ENCODE measurements around the gene RBFOX2.

RBFOX2 gene

GRCh38 chr22:35862697-35863096 is 165.9 kb downstream of the RBFOX2 start:
- DNase-seq (ENCODE audit: low spot score) = no peak

GRCh38 chr22:35861451-35861850 is 167.2 kb downstream of the RBFOX2 start:
- DNase-seq (ENCODE audit: low spot score) = peak; percentile 36

- peak; percentile 44 for DNase-seq (ENCODE audit: low spot score)
Measured at GRCh38 chr22:35860837-35861236, 167.8 kb downstream of the RBFOX2 start.

- peak; percentile 30 for DNase-seq (ENCODE audit: low spot score)
Measured at GRCh38 chr22:35860087-35860733, 168.4 kb downstream of the RBFOX2 start.

GRCh38 chr22:35854334-35854733 is 174.3 kb downstream of the RBFOX2 start:
- DNase-seq (ENCODE audit: low spot score) = no peak

- no peak for DNase-seq (ENCODE audit: low spot score)
Measured at GRCh38 chr22:35852076-35852475, 176.5 kb downstream of the RBFOX2 start.

GRCh38 chr22:35850831-35851230 is 177.8 kb downstream of the RBFOX2 start:
- no peak for DNase-seq (ENCODE audit: low spot score)

GRCh38 chr22:35846804-35847203 is 181.8 kb downstream of the RBFOX2 start:
- DNase-seq (ENCODE audit: low spot score) = no peak

- no peak for DNase-seq (ENCODE audit: low spot score)
Measured at GRCh38 chr22:35844886-35845285, 183.7 kb downstream of the RBFOX2 start.

- peak; percentile 71 for DNase-seq (ENCODE audit: low spot score)
Measured at GRCh38 chr22:35842954-35843353, 185.7 kb downstream of the RBFOX2 start.

GRCh38 chr22:35842519-35842913 is 186.1 kb downstream of the RBFOX2 start:
- no peak for DNase-seq (ENCODE audit: low spot score)

- DNase-seq (ENCODE audit: low spot score) = no peak
Measured at GRCh38 chr22:35841907-35842518, 186.6 kb downstream of the RBFOX2 start.

- DNase-seq (ENCODE audit: low spot score) = peak; percentile 32
Measured at GRCh38 chr22:35840302-35840739, 188.3 kb downstream of the RBFOX2 start.

- no peak for DNase-seq (ENCODE audit: low spot score)
Measured at GRCh38 chr22:35839841-35840301, 188.8 kb downstream of the RBFOX2 start.

GRCh38 chr22:35838855-35839576 is 189.6 kb downstream of the RBFOX2 start:
- DNase-seq (ENCODE audit: low spot score) = peak; percentile 36

- DNase-seq (ENCODE audit: low spot score) = no peak
Measured at GRCh38 chr22:35837101-35837727, 191.4 kb downstream of the RBFOX2 start.

- DNase-seq (ENCODE audit: low spot score) = no peak
Measured at GRCh38 chr22:35835998-35836691, 192.5 kb downstream of the RBFOX2 start.

GRCh38 chr22:35835267-35835997 is 193.2 kb downstream of the RBFOX2 start:
- no peak for DNase-seq (ENCODE audit: low spot score)

GRCh38 chr22:35834061-35834460 is 194.6 kb downstream of the RBFOX2 start:
- no peak for DNase-seq (ENCODE audit: low spot score)

GRCh38 chr22:35830305-35830704 is 198.3 kb downstream of the RBFOX2 start:
- DNase-seq (ENCODE audit: low spot score) = no peak

- no peak for DNase-seq (ENCODE audit: low spot score)
Measured at GRCh38 chr22:35824256-35824655, 204.4 kb downstream of the RBFOX2 start.

Data from NAMALWA (cell line).